Brain microvascular endothelial cell (primary cell): ENCODE data around the gene HCFC2.

Source experiments
- DNase-seq: peaks from one replicate; pipeline ENCODE4 v3.0.0-alpha.2; 2020
- H3K27ac ChIP-seq: fragments of 250-450 bp; sonication (Bioruptor Pico); 2 replicates; pipeline ENCODE4 v1.5.1; 2020; ENCODE audit warnings: mild to moderate bottlenecking, moderate library complexity
- H3K27me3 ChIP-seq: fragments of 250-450 bp; sonication (Bioruptor Pico); replicated peaks from 2 replicates; pipeline ENCODE4 v1.5.1; 2020; ENCODE audit warnings: mild to moderate bottlenecking
- H3K36me3 ChIP-seq: fragments of 250-450 bp; sonication (Bioruptor Pico); replicated peaks from 2 replicates; pipeline ENCODE4 v1.5.1; 2020; ENCODE audit warnings: mild to moderate bottlenecking
- H3K4me3 ChIP-seq: 2 replicates; pipeline ENCODE4 v1.5.1; 2011; ENCODE audit warnings: low read depth, mild to moderate bottlenecking, control low read depth, low read length, moderate library complexity
- CTCF ChIP-seq: IDR thresholded peaks from 2 replicates; pipeline ENCODE4 v1.5.1; 2011; ENCODE audit warnings: low read depth, mild to moderate bottlenecking, moderate library complexity, low read length, control low read depth, inconsistent platforms; ENCODE audit errors: missing control alignments
- in situ Hi-C: cut with HindIII; loops from 2 replicates; pipeline ENCODE4 v1.10.0; 2017; ENCODE audit warnings: low sequenced_read_pairs, low pct_ligation_motif_present

HCFC2 gene

GRCh38 chr12:104154286-104154685, 90.0 kb downstream of the HCFC2 start:
- DNase-seq = no peak
- in situ Hi-C loops = no loop called here
- Histone ChIP-seq H3K27ac (no peak overlapping the region), H3K4me3 (no peak overlapping the region), H3K27me3 (no peaks in the 10 kb centered on the region), H3K36me3 (no peaks in the 10 kb centered on the region)
- no peak for TF ChIP-seq CTCF

GRCh38 chr12:104154806-104155205, 90.5 kb downstream of the HCFC2 start:
- Histone ChIP-seq H3K36me3 (no peaks in the 10 kb centered on the region), H3K27me3 (no peaks in the 10 kb centered on the region)
- in situ Hi-C loops = no loop called here

More at GRCh38 chr12:104154806-104155205, 90.5 kb downstream of the HCFC2 start:
- no peak for DNase-seq
- Histone ChIP-seq H3K4me3 (no peak overlapping the region), H3K27ac (no peak overlapping the region)
- TF ChIP-seq CTCF = no peak
